HTR-8/SVneo (cell line): Measurements from ENCODE around the gene CENPE.

Experiments used
- DNase-seq: peaks from one replicate; pipeline ENCODE4 v3.0.0; 2011; ENCODE audit warnings: low spot score, mixed read lengths; ENCODE audit not compliant: insufficient read length
- FAIRE-seq: peaks from 2 replicates; lab custom pipeline; 2011; peaks lifted over from hg19 to GRCh38; lab: Jason Lieb, UNC

Gene CENPE

GRCh38 chr4:103076747-103077347 is 121.3 kb downstream of the CENPE start, which contains the start of gene SLC9B2:
SLC9B2 (minus strand) TSS chr4:103076761; CDS start chr4:103067550, 9,211 bp downstream.
- DNase-seq (no peak), FAIRE-seq (no peak)

GRCh38 chr4:103075894-103076746 is 122.0 kb downstream of the CENPE start:
- peak; percentile 26 for DNase-seq

GRCh38 chr4:103075435-103075893 is 122.7 kb downstream of the CENPE start:
- FAIRE-seq: no peak
- no peak for DNase-seq

More at GRCh38 chr4:103075894-103076746, 122.0 kb downstream of the CENPE start:
- FAIRE-seq: no peak

GRCh38 chr4:103074744-103075434 is 123.3 kb downstream of the CENPE start:
- FAIRE-seq (no peak), DNase-seq (no peak)

- DNase-seq (no peak), FAIRE-seq (no peak)
These were observed 124.2 kb downstream of the CENPE start for GRCh38 chr4:103073792-103074438.

GRCh38 chr4:103067841-103068547 is 130.1 kb downstream of the CENPE start:
- FAIRE-seq (no peak), DNase-seq (no peak)

GRCh38 chr4:103060453-103061148 is 137.5 kb downstream of the CENPE start:
- DNase-seq (no peak), FAIRE-seq (no peak)
